Measurements from ENCODE around the gene DHCR7.

DHCR7 gene

GRCh38 chr11:71456294-71456693, 8.1 kb upstream of the DHCR7 start:
- no peak for DNase-seq (ENCODE audit: low spot score)

- DNase-seq (ENCODE audit: low spot score), result no peak
These were observed 6.4 kb upstream of the DHCR7 start for GRCh38 chr11:71454470-71455113.

GRCh38 chr11:71453918-71454304, 5.7 kb upstream of the DHCR7 start:
- no peak for DNase-seq (ENCODE audit: low spot score)

- DNase-seq (ENCODE audit: low spot score), result peak; percentile 100
These were observed 5.1 kb upstream of the DHCR7 start, which contains the start of gene NADSYN1 for GRCh38 chr11:71453037-71453917. NADSYN1 (plus strand) TSS chr11:71453203; CDS start chr11:71453297, 94 bp downstream.

- DNase-seq (ENCODE audit: low spot score), result peak; percentile 35
These were observed 4.2 kb upstream of the DHCR7 start for GRCh38 chr11:71452199-71453036.

GRCh38 chr11:71451596-71452198, 3.5 kb upstream of the DHCR7 start:
- DNase-seq (ENCODE audit: low spot score), result no peak

- no peak for DNase-seq (ENCODE audit: low spot score)
These were observed 2.7 kb upstream of the DHCR7 start for GRCh38 chr11:71450939-71451338.

GRCh38 chr11:71450507-71450906, 2.3 kb upstream of the DHCR7 start:
- DNase-seq (ENCODE audit: low spot score), result no peak

GRCh38 chr11:71449596-71449995, 1.4 kb upstream of the DHCR7 start:
- DNase-seq (ENCODE audit: low spot score), result no peak

- peak; percentile 56 for DNase-seq (ENCODE audit: low spot score)
These were observed 369 bp downstream of the DHCR7 start for GRCh38 chr11:71447791-71448256.

GRCh38 chr11:71446942-71447688, 1.1 kb downstream of the DHCR7 start:
- peak; percentile 80 for DNase-seq (ENCODE audit: low spot score)

GRCh38 chr11:71446150-71446549, 2.0 kb downstream of the DHCR7 start:
- DNase-seq (ENCODE audit: low spot score), result no peak

- DNase-seq (ENCODE audit: low spot score), result no peak
These were observed 3.4 kb downstream of the DHCR7 start for GRCh38 chr11:71444811-71445210.

GRCh38 chr11:71443736-71444445, 4.3 kb downstream of the DHCR7 start:
- no peak for DNase-seq (ENCODE audit: low spot score)

- DNase-seq (ENCODE audit: low spot score), result no peak
These were observed 5.3 kb downstream of the DHCR7 start for GRCh38 chr11:71442880-71443279.

- DNase-seq (ENCODE audit: low spot score), result no peak
These were observed 6.1 kb downstream of the DHCR7 start for GRCh38 chr11:71442123-71442522.

- DNase-seq (ENCODE audit: low spot score), result no peak
These were observed 6.9 kb downstream of the DHCR7 start for GRCh38 chr11:71441251-71441650.

GRCh38 chr11:71440021-71440755, 8.0 kb downstream of the DHCR7 start:
- no peak for DNase-seq (ENCODE audit: low spot score)

- DNase-seq (ENCODE audit: low spot score), result no peak
These were observed 9.5 kb downstream of the DHCR7 start for GRCh38 chr11:71438650-71439049.

GRCh38 chr11:71437879-71438278, 10.3 kb downstream of the DHCR7 start:
- DNase-seq (ENCODE audit: low spot score), result no peak

Measured in GM03348 (cell line).